ENCODE data around the gene GUK1.

GRCh38 chr1:228177721-228178710, 37.9 kb downstream of the GUK1 start:
- TF ChIP-seq POLR2A (IDR thresholded peaks at IDR 0.05) (no peak), CTCF (IDR thresholded peaks at IDR 0.05) (no peak)

All from uterus (tissue), 2 donors.